Measurements from ENCODE around the gene PRR27.

Gene PRR27

GRCh38 chr4:70153937-70154336, at the start of gene PRR27:
PRR27 (plus strand) TSS chr4:70154237; CDS start chr4:70154376, 139 bp downstream.
- H3K27ac ChIP-seq (ENCODE audit: low read length), result no peak within 1 kb of the TSS
- no peaks in the 10 kb centered on the region for H3K4me1 ChIP-seq (ENCODE audit: insufficient read depth, low read length)
- no peaks in the 10 kb centered on the region for H3K27me3 ChIP-seq (ENCODE audit: insufficient read depth, low read length)
- no peak within 1 kb of the TSS for H3K4me3 ChIP-seq (ENCODE audit: low read length)
- H3K9ac ChIP-seq (ENCODE audit: low read depth, low read length), result no peak within 1 kb of the TSS
- H3K36me3 ChIP-seq (ENCODE audit: insufficient read depth, low read depth, low read length), result no peaks in the 10 kb centered on the region
- no peaks in the 10 kb centered on the region for H3K9me3 ChIP-seq (ENCODE audit: insufficient read depth, low read depth, low read length)

- Histone ChIP-seq H3K9me3 (ENCODE audit: insufficient read depth, low read depth, low read length) (no peaks in the 10 kb centered on the region), H3K4me3 (ENCODE audit: low read length) (no peak overlapping the region), H3K4me1 (ENCODE audit: insufficient read depth, low read length) (no peaks in the 10 kb centered on the region), H3K9ac (ENCODE audit: low read depth, low read length) (no peak overlapping the region), H3K36me3 (ENCODE audit: insufficient read depth, low read depth, low read length) (no peaks in the 10 kb centered on the region), H3K27me3 (ENCODE audit: insufficient read depth, low read length) (no peaks in the 10 kb centered on the region), H3K27ac (ENCODE audit: low read length) (no peak overlapping the region)
Observed at GRCh38 chr4:70110917-70111316, 43.1 kb upstream of the PRR27 start.

- no peaks in the 10 kb centered on the region for H3K9me3 ChIP-seq (ENCODE audit: insufficient read depth, low read depth, low read length)
- no peak overlapping the region for H3K9ac ChIP-seq (ENCODE audit: low read depth, low read length)
- H3K36me3 ChIP-seq (ENCODE audit: insufficient read depth, low read depth, low read length), result no peaks in the 10 kb centered on the region
- H3K4me3 ChIP-seq (ENCODE audit: low read length), result no peak overlapping the region
- no peaks in the 10 kb centered on the region for H3K4me1 ChIP-seq (ENCODE audit: insufficient read depth, low read length)
- no peaks in the 10 kb centered on the region for H3K27me3 ChIP-seq (ENCODE audit: insufficient read depth, low read length)
- no peak overlapping the region for H3K27ac ChIP-seq (ENCODE audit: low read length)
Observed at GRCh38 chr4:70113656-70114055, 40.4 kb upstream of the PRR27 start.

GRCh38 chr4:70114096-70114495, 39.9 kb upstream of the PRR27 start:
- no peak overlapping the region for H3K27ac ChIP-seq (ENCODE audit: low read length)
- H3K9me3 ChIP-seq (ENCODE audit: insufficient read depth, low read depth, low read length), result no peaks in the 10 kb centered on the region
- no peak overlapping the region for H3K4me3 ChIP-seq (ENCODE audit: low read length)
- H3K36me3 ChIP-seq (ENCODE audit: insufficient read depth, low read depth, low read length), result no peaks in the 10 kb centered on the region
- no peaks in the 10 kb centered on the region for H3K27me3 ChIP-seq (ENCODE audit: insufficient read depth, low read length)
- H3K9ac ChIP-seq (ENCODE audit: low read depth, low read length), result no peak overlapping the region
- no peaks in the 10 kb centered on the region for H3K4me1 ChIP-seq (ENCODE audit: insufficient read depth, low read length)

GRCh38 chr4:70120323-70120722, 33.7 kb upstream of the PRR27 start:
- H3K4me1 ChIP-seq (ENCODE audit: insufficient read depth, low read length), result no peaks in the 10 kb centered on the region
- H3K27ac ChIP-seq (ENCODE audit: low read length), result no peak overlapping the region
- no peaks in the 10 kb centered on the region for H3K27me3 ChIP-seq (ENCODE audit: insufficient read depth, low read length)
- H3K9ac ChIP-seq (ENCODE audit: low read depth, low read length), result no peak overlapping the region
- H3K9me3 ChIP-seq (ENCODE audit: insufficient read depth, low read depth, low read length), result no peaks in the 10 kb centered on the region
- H3K4me3 ChIP-seq (ENCODE audit: low read length), result no peak overlapping the region
- no peaks in the 10 kb centered on the region for H3K36me3 ChIP-seq (ENCODE audit: insufficient read depth, low read depth, low read length)

GRCh38 chr4:70133473-70133872, 20.6 kb upstream of the PRR27 start:
- Histone ChIP-seq H3K27me3 (ENCODE audit: insufficient read depth, low read length) (no peaks in the 10 kb centered on the region), H3K9ac (ENCODE audit: low read depth, low read length) (no peak overlapping the region), H3K4me1 (ENCODE audit: insufficient read depth, low read length) (no peaks in the 10 kb centered on the region), H3K27ac (ENCODE audit: low read length) (no peak overlapping the region), H3K9me3 (ENCODE audit: insufficient read depth, low read depth, low read length) (no peaks in the 10 kb centered on the region), H3K4me3 (ENCODE audit: low read length) (no peak overlapping the region), H3K36me3 (ENCODE audit: insufficient read depth, low read depth, low read length) (no peaks in the 10 kb centered on the region)

- Histone ChIP-seq H3K9ac (ENCODE audit: low read depth, low read length) (no peak overlapping the region), H3K4me3 (ENCODE audit: low read length) (no peak overlapping the region), H3K27me3 (ENCODE audit: insufficient read depth, low read length) (no peaks in the 10 kb centered on the region), H3K27ac (ENCODE audit: low read length) (no peak overlapping the region), H3K36me3 (ENCODE audit: insufficient read depth, low read depth, low read length) (no peaks in the 10 kb centered on the region), H3K4me1 (ENCODE audit: insufficient read depth, low read length) (no peaks in the 10 kb centered on the region), H3K9me3 (ENCODE audit: insufficient read depth, low read depth, low read length) (no peaks in the 10 kb centered on the region)
Observed at GRCh38 chr4:70138751-70139150, 15.3 kb upstream of the PRR27 start.

GRCh38 chr4:70151271-70151670, 2.8 kb upstream of the PRR27 start:
- Histone ChIP-seq H3K4me1 (ENCODE audit: insufficient read depth, low read length) (no peaks in the 10 kb centered on the region), H3K36me3 (ENCODE audit: insufficient read depth, low read depth, low read length) (no peaks in the 10 kb centered on the region), H3K9ac (ENCODE audit: low read depth, low read length) (no peak overlapping the region), H3K27me3 (ENCODE audit: insufficient read depth, low read length) (no peaks in the 10 kb centered on the region), H3K9me3 (ENCODE audit: insufficient read depth, low read depth, low read length) (no peaks in the 10 kb centered on the region), H3K27ac (ENCODE audit: low read length) (no peak overlapping the region), H3K4me3 (ENCODE audit: low read length) (no peak overlapping the region)

- H3K27ac ChIP-seq (ENCODE audit: low read length), result no peak overlapping the region
- H3K9ac ChIP-seq (ENCODE audit: low read depth, low read length), result no peak overlapping the region
- H3K36me3 ChIP-seq (ENCODE audit: insufficient read depth, low read depth, low read length), result no peaks in the 10 kb centered on the region
- no peaks in the 10 kb centered on the region for H3K9me3 ChIP-seq (ENCODE audit: insufficient read depth, low read depth, low read length)
- no peaks in the 10 kb centered on the region for H3K27me3 ChIP-seq (ENCODE audit: insufficient read depth, low read length)
- no peaks in the 10 kb centered on the region for H3K4me1 ChIP-seq (ENCODE audit: insufficient read depth, low read length)
- no peak overlapping the region for H3K4me3 ChIP-seq (ENCODE audit: low read length)
Observed at GRCh38 chr4:70152088-70152487, 1.9 kb upstream of the PRR27 start.

- Histone ChIP-seq H3K9ac (ENCODE audit: low read depth, low read length) (no peak overlapping the region), H3K4me3 (ENCODE audit: low read length) (no peak overlapping the region), H3K27me3 (ENCODE audit: insufficient read depth, low read length) (no peaks in the 10 kb centered on the region), H3K4me1 (ENCODE audit: insufficient read depth, low read length) (no peaks in the 10 kb centered on the region), H3K36me3 (ENCODE audit: insufficient read depth, low read depth, low read length) (no peaks in the 10 kb centered on the region), H3K9me3 (ENCODE audit: insufficient read depth, low read depth, low read length) (no peaks in the 10 kb centered on the region), H3K27ac (ENCODE audit: low read length) (no peak overlapping the region)
Observed at GRCh38 chr4:70158576-70158975, 4.5 kb downstream of the PRR27 start.

GRCh38 chr4:70177090-70177489, 23.1 kb downstream of the PRR27 start:
- Histone ChIP-seq H3K36me3 (ENCODE audit: insufficient read depth, low read depth, low read length) (no peaks in the 10 kb centered on the region), H3K4me1 (ENCODE audit: insufficient read depth, low read length) (no peaks in the 10 kb centered on the region), H3K27ac (ENCODE audit: low read length) (no peak overlapping the region), H3K27me3 (ENCODE audit: insufficient read depth, low read length) (no peaks in the 10 kb centered on the region), H3K4me3 (ENCODE audit: low read length) (no peak overlapping the region), H3K9me3 (ENCODE audit: insufficient read depth, low read depth, low read length) (no peaks in the 10 kb centered on the region), H3K9ac (ENCODE audit: low read depth, low read length) (no peak overlapping the region)

GRCh38 chr4:70178075-70178660, 24.1 kb downstream of the PRR27 start:
- no peaks in the 10 kb centered on the region for H3K9me3 ChIP-seq (ENCODE audit: insufficient read depth, low read depth, low read length)
- H3K27me3 ChIP-seq (ENCODE audit: insufficient read depth, low read length), result no peaks in the 10 kb centered on the region
- no peaks in the 10 kb centered on the region for H3K4me1 ChIP-seq (ENCODE audit: insufficient read depth, low read length)
- H3K9ac ChIP-seq (ENCODE audit: low read depth, low read length), result no peak overlapping the region
- no peaks in the 10 kb centered on the region for H3K36me3 ChIP-seq (ENCODE audit: insufficient read depth, low read depth, low read length)
- H3K4me3 ChIP-seq (ENCODE audit: low read length), result no peak overlapping the region
- no peak overlapping the region for H3K27ac ChIP-seq (ENCODE audit: low read length)

All from iPS-20b (cell line).